ENCODE results near the gene PLXNA4. TPM values are rescaled to one million over a fixed set of nuclear protein-coding genes. Genes with fewer than 3 reads are reported as not detected.

PLXNA4 gene
- total and polyA plus RNA-seq, 8 donors: 1.9 to 6.6 (median 3.4) TPM

GRCh38 chr7:132420527-132420926, 155.7 kb downstream of the PLXNA4 start:
- H3K27ac ChIP-seq: no peak overlapping the region
- peak; percentile 16 for ATAC-seq
- no peaks in the 10 kb centered on the region for H3K9me3 ChIP-seq
- TF ChIP-seq CTCF (IDR thresholded peaks at IDR 0.05): no peak
- intact Hi-C loops (cut with DNase I): no loop called here
- no peak for DNase-seq
- H3K4me3 ChIP-seq: no peak overlapping the region
- no peaks in the 10 kb centered on the region for H3K36me3 ChIP-seq
- no peaks in the 10 kb centered on the region for H3K4me1 ChIP-seq
- H3K27me3 ChIP-seq: peaks cover 0 to 5% of the 10 kb centered on the region in 2 donors

GRCh38 chr7:132419542-132419941, 156.7 kb downstream of the PLXNA4 start:
- no peak for TF ChIP-seq CTCF (IDR thresholded peaks at IDR 0.05)
- no peaks in the 10 kb centered on the region for H3K4me1 ChIP-seq
- H3K36me3 ChIP-seq: no peaks in the 10 kb centered on the region
- no peak overlapping the region for H3K4me3 ChIP-seq
- no peak overlapping the region for H3K27ac ChIP-seq
- H3K27me3 ChIP-seq: no peaks in the 10 kb centered on the region
- intact Hi-C loops (cut with DNase I): no loop called here
- DNase-seq (peak in 2 of 4 donors; percentile 87 to 88), ATAC-seq (no peak)
- no peaks in the 10 kb centered on the region for H3K9me3 ChIP-seq

GRCh38 chr7:132418840-132419239, 157.4 kb downstream of the PLXNA4 start:
- TF ChIP-seq CTCF (IDR thresholded peaks at IDR 0.05): no peak
- Histone ChIP-seq H3K27ac (no peak overlapping the region), H3K9me3 (no peaks in the 10 kb centered on the region), H3K36me3 (no peaks in the 10 kb centered on the region), H3K27me3 (no peaks in the 10 kb centered on the region), H3K4me1 (no peaks in the 10 kb centered on the region), H3K4me3 (no peak overlapping the region)
- no peak for DNase-seq
- no peak for ATAC-seq
- intact Hi-C loops (cut with DNase I): no loop called here

DNA sequence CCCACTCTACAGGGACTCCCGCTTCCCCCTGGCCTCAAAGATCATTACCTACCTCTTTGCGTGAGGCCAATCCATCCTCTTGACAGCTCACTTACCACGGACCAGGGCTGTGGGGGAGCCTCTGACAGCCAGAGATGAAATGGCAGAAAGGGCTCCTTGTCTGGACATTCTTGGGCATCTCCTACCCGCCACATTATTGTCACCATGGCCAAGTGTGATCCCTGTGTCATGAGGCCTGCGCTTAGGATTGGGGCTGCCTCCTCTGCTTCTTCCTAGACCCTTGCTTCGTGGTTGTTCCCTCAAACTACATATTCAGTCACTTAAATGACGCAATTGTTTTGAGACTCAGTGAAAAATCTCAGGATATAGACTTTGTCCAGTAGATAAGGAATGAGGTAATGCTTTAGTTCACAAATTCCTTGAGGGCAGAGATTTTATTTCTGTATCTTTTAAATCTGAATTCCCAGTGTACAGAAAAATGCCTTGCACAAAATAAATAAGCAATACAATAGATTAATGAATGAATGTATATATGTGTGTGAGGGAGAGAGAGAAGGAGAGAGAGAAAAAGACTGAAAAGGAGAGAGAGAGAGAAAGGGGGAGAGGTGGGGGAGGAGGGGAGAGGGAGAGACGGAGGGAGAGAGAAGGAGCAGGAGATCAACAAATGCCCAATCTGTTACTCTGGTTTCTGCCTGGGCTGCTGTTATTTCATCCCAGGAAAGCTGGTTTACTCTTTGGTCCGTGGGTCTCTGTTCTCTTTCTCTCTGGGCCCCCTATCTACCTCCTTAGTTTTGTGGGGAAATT, 159.0 kb downstream of the PLXNA4 start:
- intact Hi-C loops (cut with DNase I): no loop called here
- no peak for TF ChIP-seq CTCF (IDR thresholded peaks at IDR 0.05)
- H3K27ac ChIP-seq: no peak overlapping the region
- H3K36me3 ChIP-seq: no peaks in the 10 kb centered on the region
- H3K4me1 ChIP-seq: no peaks in the 10 kb centered on the region
- no peaks in the 10 kb centered on the region for H3K9me3 ChIP-seq
- H3K27me3 ChIP-seq: peaks cover 0 to 4% of the 10 kb centered on the region in 2 donors
- no peak for ATAC-seq
- no peak for DNase-seq
- no peak overlapping the region for H3K4me3 ChIP-seq

- ATAC-seq: no peak
Observed at GRCh38 chr7:132416395-132416794, 159.9 kb downstream of the PLXNA4 start.

More at GRCh38 chr7:132416395-132416794, 159.9 kb downstream of the PLXNA4 start:
- Histone ChIP-seq H3K4me3 (no peak overlapping the region), H3K27me3 (peaks cover 0 to 8% of the 10 kb centered on the region in 2 donors), H3K27ac (no peak overlapping the region), H3K36me3 (no peaks in the 10 kb centered on the region), H3K9me3 (no peaks in the 10 kb centered on the region), H3K4me1 (no peaks in the 10 kb centered on the region)
- intact Hi-C loops (cut with DNase I): no loop called here
- no peak for DNase-seq
- no peak for TF ChIP-seq CTCF (IDR thresholded peaks at IDR 0.05)
